ENCODE data around the gene PEX5L. TPM values are rescaled to one million over a fixed set of nuclear protein-coding genes. Genes with fewer than 3 reads are reported as not detected.

Gene PEX5L
- polyA plus RNA-seq, 1 donor from 2014 or later, result 1.0 TPM

GRCh38 chr3:179822296-179822695 lies 214.4 kb downstream of the PEX5L start:
- H3F3A ChIP-seq (ENCODE audit: insufficient read depth, low read length, poor library complexity, severe bottlenecking), result no peaks in the 10 kb centered on the region
- no peak overlapping the region for H3K27ac ChIP-seq (ENCODE audit: low read length)

DNA sequence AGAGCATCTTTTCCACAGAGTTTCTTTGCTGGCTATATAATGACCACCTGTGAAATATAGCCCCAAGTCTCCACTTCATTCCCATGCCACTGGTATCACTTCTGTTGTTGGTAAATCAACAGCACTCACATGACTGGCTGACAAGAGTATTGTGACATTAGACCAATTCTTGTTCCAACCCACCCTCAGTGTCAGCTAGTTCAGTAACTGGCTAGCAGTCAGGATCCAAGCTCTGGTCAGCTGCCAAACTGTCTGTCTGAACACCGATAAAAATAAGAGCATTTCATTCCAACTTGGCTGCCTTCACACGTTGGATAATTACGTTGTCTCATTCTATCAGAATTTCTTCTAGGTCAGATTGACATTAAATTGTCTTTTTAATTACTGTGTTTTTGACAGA lies 217.4 kb downstream of the PEX5L start:
- Histone ChIP-seq H4K20me1 (ENCODE audit: insufficient read depth) (no peaks in the 10 kb centered on the region), H3F3A (ENCODE audit: insufficient read depth, low read length, poor library complexity, severe bottlenecking) (no peaks in the 10 kb centered on the region), H3K9me3 (ENCODE audit: low read length) (no peaks in the 10 kb centered on the region), H3K4me2 (ENCODE audit: low read length) (no peak overlapping the region), H3K36me3 (ENCODE audit: insufficient read depth, low read length) (no peaks in the 10 kb centered on the region), H3K9me2 (ENCODE audit: insufficient read depth, low read length) (no peaks in the 10 kb centered on the region), H3K79me2 (replicated peaks; ENCODE audit: insufficient read depth, low read length) (no peaks in the 10 kb centered on the region), H3K27ac (ENCODE audit: low read length) (no peak overlapping the region), H2AFZ (ENCODE audit: low read depth, low read length) (no peak overlapping the region), H3K9ac (ENCODE audit: low read length) (no peak overlapping the region), H3K27me3 (ENCODE audit: insufficient read depth, low read depth, low read length) (no peaks in the 10 kb centered on the region), H3K4me3 (ENCODE audit: low read length) (no peak overlapping the region)
- TF ChIP-seq SMC3 (conservative IDR thresholded peaks at IDR 0.05; ENCODE audit: poor library complexity) (no peak), EP300 (conservative IDR thresholded peaks at IDR 0.05; ENCODE audit: poor library complexity, severe bottlenecking) (no peak), POLR2AphosphoS5 (IDR thresholded peaks at IDR 0.05) (no peak), MXI1 (conservative IDR thresholded peaks at IDR 0.05; ENCODE audit: poor library complexity, severe bottlenecking) (no peak), RAD21 (conservative IDR thresholded peaks at IDR 0.05) (no peak), EZH2 (IDR thresholded peaks at IDR 0.05; ENCODE audit: borderline replicate concordance, insufficient read depth, low read length, poor library complexity, severe bottlenecking) (no peak), CTCF (IDR thresholded peaks at IDR 0.05; ENCODE audit: poor library complexity, severe bottlenecking) (no peak), TAF1 (IDR thresholded peaks at IDR 0.05; ENCODE audit: low read depth) (no peak)
- TF ChIP-seq, protein P1, sequence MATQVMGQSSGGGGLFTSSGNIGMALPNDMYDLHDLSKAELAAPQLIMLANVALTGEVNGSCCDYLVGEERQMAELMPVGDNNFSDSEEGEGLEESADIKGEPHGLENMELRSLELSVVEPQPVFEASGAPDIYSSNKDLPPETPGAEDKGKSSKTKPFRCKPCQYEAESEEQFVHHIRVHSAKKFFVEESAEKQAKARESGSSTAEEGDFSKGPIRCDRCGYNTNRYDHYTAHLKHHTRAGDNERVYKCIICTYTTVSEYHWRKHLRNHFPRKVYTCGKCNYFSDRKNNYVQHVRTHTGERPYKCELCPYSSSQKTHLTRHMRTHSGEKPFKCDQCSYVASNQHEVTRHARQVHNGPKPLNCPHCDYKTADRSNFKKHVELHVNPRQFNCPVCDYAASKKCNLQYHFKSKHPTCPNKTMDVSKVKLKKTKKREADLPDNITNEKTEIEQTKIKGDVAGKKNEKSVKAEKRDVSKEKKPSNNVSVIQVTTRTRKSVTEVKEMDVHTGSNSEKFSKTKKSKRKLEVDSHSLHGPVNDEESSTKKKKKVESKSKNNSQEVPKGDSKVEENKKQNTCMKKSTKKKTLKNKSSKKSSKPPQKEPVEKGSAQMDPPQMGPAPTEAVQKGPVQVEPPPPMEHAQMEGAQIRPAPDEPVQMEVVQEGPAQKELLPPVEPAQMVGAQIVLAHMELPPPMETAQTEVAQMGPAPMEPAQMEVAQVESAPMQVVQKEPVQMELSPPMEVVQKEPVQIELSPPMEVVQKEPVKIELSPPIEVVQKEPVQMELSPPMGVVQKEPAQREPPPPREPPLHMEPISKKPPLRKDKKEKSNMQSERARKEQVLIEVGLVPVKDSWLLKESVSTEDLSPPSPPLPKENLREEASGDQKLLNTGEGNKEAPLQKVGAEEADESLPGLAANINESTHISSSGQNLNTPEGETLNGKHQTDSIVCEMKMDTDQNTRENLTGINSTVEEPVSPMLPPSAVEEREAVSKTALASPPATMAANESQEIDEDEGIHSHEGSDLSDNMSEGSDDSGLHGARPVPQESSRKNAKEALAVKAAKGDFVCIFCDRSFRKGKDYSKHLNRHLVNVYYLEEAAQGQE (IDR thresholded peaks at IDR 0.05; ENCODE audit: borderline replicate concordance), result no peak

More at GRCh38 chr3:179822296-179822695, 214.4 kb downstream of the PEX5L start:
- Histone ChIP-seq H2AFZ (ENCODE audit: low read depth, low read length) (no peak overlapping the region), H3K4me2 (ENCODE audit: low read length) (no peak overlapping the region), H4K20me1 (ENCODE audit: insufficient read depth) (no peaks in the 10 kb centered on the region), H3K4me3 (ENCODE audit: low read length) (no peak overlapping the region), H3K36me3 (ENCODE audit: insufficient read depth, low read length) (no peaks in the 10 kb centered on the region), H3K9me3 (ENCODE audit: low read length) (no peaks in the 10 kb centered on the region), H3K79me2 (replicated peaks; ENCODE audit: insufficient read depth, low read length) (no peaks in the 10 kb centered on the region), H3K9me2 (ENCODE audit: insufficient read depth, low read length) (no peaks in the 10 kb centered on the region), H3K27me3 (ENCODE audit: insufficient read depth, low read depth, low read length) (no peaks in the 10 kb centered on the region), H3K9ac (ENCODE audit: low read length) (no peak overlapping the region)
- TF ChIP-seq EZH2 (IDR thresholded peaks at IDR 0.05; ENCODE audit: borderline replicate concordance, insufficient read depth, low read length, poor library complexity, severe bottlenecking) (no peak), CTCF (IDR thresholded peaks at IDR 0.05; ENCODE audit: poor library complexity, severe bottlenecking) (no peak)
